Esophagus muscularis mucosa (tissue), 4 donors: ENCODE measurements around the gene PDLIM4. TPM values are rescaled to one million over a fixed set of nuclear protein-coding genes. Genes with fewer than 3 reads are reported as not detected.

ENCODE experiments used
- DNase-seq: peaks from one replicate; pipeline ENCODE4 v3.0.0-alpha.2; 2017; ENCODE audit errors: extremely low spot score
- H3K27ac ChIP-seq, 4 donors: fragments of 200-600 bp; sonication (generic); replicated peaks in 1 of 4; 1 replicate in 3 of 4; 2 replicates in 1 of 4; pipeline ENCODE4 v1.5.1; 2016 to 2019; ENCODE audit warnings: mild to moderate bottlenecking in 1 of 4
- H3K27me3 ChIP-seq, 4 donors: fragments of 200-600 bp; sonication (generic); one replicate each; pipeline versions ENCODE4 v1.5.1 to v1.6.0; 2016 to 2019
- H3K36me3 ChIP-seq, 4 donors: fragments of 200-600 bp; sonication (generic); one replicate each; pipeline ENCODE4 v1.5.1; 2016 to 2019
- H3K4me1 ChIP-seq, 4 donors: fragments of 200-600 bp; sonication (generic); one replicate each; pipeline ENCODE4 v1.5.1; 2016 to 2019
- H3K4me3 ChIP-seq, 4 donors: fragments of 200-600 bp; sonication (generic); 1 replicate in 2 of 4; 2 replicates in 2 of 4; pipeline ENCODE4 v1.5.1; 2016 to 2019; ENCODE audit warnings: mild to moderate bottlenecking in 4 of 4, moderate library complexity in 1 of 4
- H3K9me3 ChIP-seq, 4 donors: fragments of 200-600 bp; sonication (generic); 1 replicate in 3 of 4; 2 replicates in 1 of 4; pipeline ENCODE4 v1.5.1; 2016 to 2019
- EP300 ChIP-seq: sonication (generic); formaldehyde crosslinking; IDR thresholded peaks from one replicate; pipeline ENCODE4 v1.6.1; 2017; ENCODE audit warnings: antibody characterized with exemption
- POLR2A ChIP-seq: fragments of 450-650 bp; IDR thresholded peaks from one replicate; pipeline ENCODE4 v1.6.1; 2017; ENCODE audit warnings: antibody characterized with exemption, moderate library complexity, mild to moderate bottlenecking, low read depth
- POLR2AphosphoS5 ChIP-seq, 2 donors: sonication (generic); formaldehyde crosslinking; IDR thresholded peaks; one replicate each; pipeline ENCODE4 v1.6.1; 2017; ENCODE audit warnings: antibody characterized with exemption in 2 of 2
- WGBS: methylation state at CpG from one replicate; pipeline ENCODE4 v1.1.5; 2018; 5-methylcytosine and 5-hydroxymethylcytosine counted together
- intact Hi-C: fragments of 100-400 bp; cut with DNase I; formaldehyde crosslinking; loops from one replicate; pipeline ENCODE4 v1.15.1; 2023
- total RNA-seq, 4 donors: library from RNA; depleted of rRNA; stranded (reverse); fragments of >200 nt; gene quantifications; one replicate each; pipeline versions ENCODE4 v1.1.0 to v1.2.1, GENCODE V29; 2016
- TF ChIP-seq, protein P1 (sequence below), 3 experiments: fragments of 200-600 bp in 2 of 3; fragments of 450-650 bp in 1 of 3; sonication (generic) in 2 of 3; IDR thresholded peaks; one replicate each; pipeline ENCODE4 v1.5.1; 2017 to 2019; ENCODE audit warnings: antibody characterized with exemption in 3 of 3, mild to moderate bottlenecking in 2 of 3, moderate library complexity in 1 of 3

PDLIM4 gene
- total RNA-seq, 4 donors from 2014 or later: 59.4 to 199 (median 134) TPM

DNA sequence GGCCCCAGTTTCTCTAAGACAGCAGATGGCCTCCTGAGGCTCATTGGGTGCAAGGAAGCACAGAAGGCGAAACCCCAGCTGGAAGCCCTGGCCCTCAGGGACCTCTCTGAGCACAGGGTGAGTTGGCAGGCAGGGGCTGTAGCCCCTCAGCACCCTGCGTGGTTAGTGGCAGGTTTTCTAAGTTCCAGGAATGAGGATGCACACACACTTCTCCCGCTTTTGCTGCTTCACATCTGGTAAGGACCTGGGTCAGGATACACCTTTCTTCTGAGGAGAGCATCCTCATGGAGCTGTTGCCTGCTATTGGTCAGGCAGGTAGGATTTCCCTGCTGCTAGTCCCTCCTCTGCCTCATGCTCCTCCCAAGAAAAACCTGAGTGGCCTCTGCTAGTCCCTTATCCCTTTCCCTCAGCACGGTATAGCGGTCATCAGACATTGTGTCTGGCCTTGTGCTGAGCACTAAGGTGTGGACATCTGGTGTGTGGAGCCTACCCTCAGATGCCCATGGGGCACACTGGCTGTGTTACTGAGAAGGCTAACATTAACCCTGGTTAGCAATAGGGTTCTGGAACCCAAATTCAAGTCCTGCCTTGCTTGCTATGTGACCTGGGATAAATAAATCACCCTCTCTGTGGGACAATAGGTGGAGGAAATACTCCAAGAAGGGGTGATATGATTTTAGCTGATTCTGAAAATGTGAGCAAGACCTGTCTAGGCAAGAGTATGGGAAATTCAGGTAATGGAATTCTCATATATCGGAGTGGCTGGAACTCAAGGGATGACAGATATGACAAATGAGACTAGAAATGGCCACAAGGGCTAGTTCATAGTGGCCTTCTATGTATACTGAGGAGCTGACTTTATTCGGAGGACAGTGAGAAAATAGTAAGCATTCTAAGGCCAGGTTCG, 38.3 kb downstream of the PDLIM4 start:
- intact Hi-C loops: loop anchor here (10.0 kb wide), 1 partner anchor 209 kb away; no protein-coding TSS in a partner anchor
- H3K27me3 ChIP-seq: no peaks in the 10 kb centered on the region
- no peaks in the 10 kb centered on the region for H3K9me3 ChIP-seq
- no peak for DNase-seq
- H3K36me3 ChIP-seq: no peaks in the 10 kb centered on the region
- peak overlapping the region in 3 of 4 donors; percentile 97 to 99 (median 97) for H3K27ac ChIP-seq
- TF ChIP-seq POLR2AphosphoS5 (IDR thresholded peaks at IDR 0.05) (no peak), POLR2A (no peak), EP300 (no peak)
- TF ChIP-seq, protein P1, sequence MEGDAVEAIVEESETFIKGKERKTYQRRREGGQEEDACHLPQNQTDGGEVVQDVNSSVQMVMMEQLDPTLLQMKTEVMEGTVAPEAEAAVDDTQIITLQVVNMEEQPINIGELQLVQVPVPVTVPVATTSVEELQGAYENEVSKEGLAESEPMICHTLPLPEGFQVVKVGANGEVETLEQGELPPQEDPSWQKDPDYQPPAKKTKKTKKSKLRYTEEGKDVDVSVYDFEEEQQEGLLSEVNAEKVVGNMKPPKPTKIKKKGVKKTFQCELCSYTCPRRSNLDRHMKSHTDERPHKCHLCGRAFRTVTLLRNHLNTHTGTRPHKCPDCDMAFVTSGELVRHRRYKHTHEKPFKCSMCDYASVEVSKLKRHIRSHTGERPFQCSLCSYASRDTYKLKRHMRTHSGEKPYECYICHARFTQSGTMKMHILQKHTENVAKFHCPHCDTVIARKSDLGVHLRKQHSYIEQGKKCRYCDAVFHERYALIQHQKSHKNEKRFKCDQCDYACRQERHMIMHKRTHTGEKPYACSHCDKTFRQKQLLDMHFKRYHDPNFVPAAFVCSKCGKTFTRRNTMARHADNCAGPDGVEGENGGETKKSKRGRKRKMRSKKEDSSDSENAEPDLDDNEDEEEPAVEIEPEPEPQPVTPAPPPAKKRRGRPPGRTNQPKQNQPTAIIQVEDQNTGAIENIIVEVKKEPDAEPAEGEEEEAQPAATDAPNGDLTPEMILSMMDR (IDR thresholded peaks at IDR 0.05): no peak
- WGBS: 87% methylated on average over 6 of the region's 8 CpGs
- H3K4me1 ChIP-seq: peaks cover 21 to 29% (median 27%) of the 10 kb centered on the region in 4 donors
- H3K4me3 ChIP-seq: peak overlapping the region in 2 of 4 donors; percentile 69 to 85

DNA sequence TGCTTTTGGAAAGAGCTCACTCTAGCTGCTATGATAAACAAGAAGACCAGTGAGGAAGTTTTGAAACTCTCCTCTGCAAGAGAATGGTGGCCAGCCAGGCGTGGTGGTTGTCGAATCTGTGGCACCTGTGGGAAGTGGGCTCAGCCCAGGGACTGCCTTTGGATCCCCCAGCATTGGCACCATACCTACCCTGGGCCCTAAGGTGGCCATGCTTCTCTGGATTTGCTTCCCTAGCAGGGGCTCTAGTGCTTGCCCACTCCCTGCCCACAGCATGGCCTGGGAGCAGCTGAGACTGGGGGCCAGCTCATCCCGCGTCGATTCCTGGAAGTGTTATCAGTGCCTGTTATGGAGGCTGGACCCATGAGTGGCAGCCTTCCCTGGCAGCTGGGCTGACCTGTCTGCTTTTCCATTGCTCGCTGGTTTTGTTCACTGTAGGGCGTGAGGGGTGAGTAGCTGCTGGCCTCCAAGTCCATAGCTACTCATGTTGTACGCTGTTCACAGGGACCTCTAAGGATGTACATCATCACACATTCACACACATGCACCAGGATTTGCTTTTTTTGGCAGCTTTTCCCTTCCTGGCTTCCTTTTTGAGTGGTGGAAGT, 39.0 kb downstream of the PDLIM4 start:
- H3K27ac ChIP-seq: peak overlapping the region in 1 of 4 donors; percentile 97
- intact Hi-C loops: loop anchor here (10.0 kb wide), 1 partner anchor 208 kb away; no protein-coding TSS in a partner anchor
- 85% methylated on average over 5 of the region's 8 CpGs for WGBS

DNA sequence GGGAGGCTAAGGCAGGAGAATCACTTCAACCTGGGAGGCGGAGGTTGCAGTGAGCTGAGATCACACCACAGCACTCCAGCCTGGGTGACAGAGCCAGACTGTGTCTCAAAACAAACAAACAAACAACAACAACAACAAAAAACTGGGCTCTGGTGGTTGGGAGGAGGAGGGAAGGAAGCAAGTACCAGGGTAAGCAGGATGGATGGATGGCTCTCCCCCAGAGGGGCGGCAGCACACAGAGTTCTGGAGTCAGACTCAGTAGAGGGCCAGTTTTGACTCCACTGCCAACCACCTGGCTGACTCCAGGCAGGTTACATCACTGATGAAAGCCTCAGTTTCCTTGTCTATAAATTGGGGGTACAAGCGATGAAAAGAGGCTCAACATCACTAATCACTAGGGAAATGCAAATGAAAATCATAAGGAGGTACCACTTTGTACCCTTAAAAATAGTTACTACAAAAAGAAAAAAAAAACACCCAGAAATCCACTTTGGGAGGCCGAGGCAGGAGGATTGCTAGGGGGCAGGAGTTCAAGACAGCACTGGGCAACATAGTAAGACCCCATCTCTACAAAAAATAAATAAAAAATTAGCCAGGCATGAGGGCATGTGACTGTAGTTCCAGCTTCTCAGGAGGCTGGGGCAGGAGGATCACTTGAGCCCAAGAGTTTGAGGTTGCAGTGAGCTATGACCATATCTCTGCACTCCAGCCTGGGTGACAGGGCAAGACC, 39.9 kb downstream of the PDLIM4 start:
- H3K27ac ChIP-seq: peak overlapping the region in 1 of 4 donors; percentile 97
- H3K27me3 ChIP-seq: no peaks in the 10 kb centered on the region
- peaks cover 21 to 30% (median 27%) of the 10 kb centered on the region in 4 donors for H3K4me1 ChIP-seq
- H3K4me3 ChIP-seq: no peak overlapping the region
- intact Hi-C loops: loop anchor here (10.0 kb wide), 1 partner anchor 207 kb away; no protein-coding TSS in a partner anchor
- DNase-seq: no peak
- no peaks in the 10 kb centered on the region for H3K36me3 ChIP-seq
- TF ChIP-seq EP300 (no peak), POLR2AphosphoS5 (IDR thresholded peaks at IDR 0.05) (no peak), POLR2A (no peak)
- TF ChIP-seq, protein P1 (IDR thresholded peaks at IDR 0.05): no peak
- H3K9me3 ChIP-seq: no peaks in the 10 kb centered on the region
- 99% methylated on average over 4 of the region's 4 CpGs for WGBS

More for the DNA sequence above, 39.0 kb downstream of the PDLIM4 start:
- H3K9me3 ChIP-seq: no peaks in the 10 kb centered on the region
- H3K36me3 ChIP-seq: no peaks in the 10 kb centered on the region
- DNase-seq: no peak
- peaks cover 21 to 30% (median 28%) of the 10 kb centered on the region in 4 donors for H3K4me1 ChIP-seq
- TF ChIP-seq POLR2AphosphoS5 (IDR thresholded peaks at IDR 0.05) (no peak), POLR2A (no peak), EP300 (no peak)
- TF ChIP-seq, protein P1 (IDR thresholded peaks at IDR 0.05): no peak
- H3K27me3 ChIP-seq: no peaks in the 10 kb centered on the region
- H3K4me3 ChIP-seq: no peak overlapping the region

DNA sequence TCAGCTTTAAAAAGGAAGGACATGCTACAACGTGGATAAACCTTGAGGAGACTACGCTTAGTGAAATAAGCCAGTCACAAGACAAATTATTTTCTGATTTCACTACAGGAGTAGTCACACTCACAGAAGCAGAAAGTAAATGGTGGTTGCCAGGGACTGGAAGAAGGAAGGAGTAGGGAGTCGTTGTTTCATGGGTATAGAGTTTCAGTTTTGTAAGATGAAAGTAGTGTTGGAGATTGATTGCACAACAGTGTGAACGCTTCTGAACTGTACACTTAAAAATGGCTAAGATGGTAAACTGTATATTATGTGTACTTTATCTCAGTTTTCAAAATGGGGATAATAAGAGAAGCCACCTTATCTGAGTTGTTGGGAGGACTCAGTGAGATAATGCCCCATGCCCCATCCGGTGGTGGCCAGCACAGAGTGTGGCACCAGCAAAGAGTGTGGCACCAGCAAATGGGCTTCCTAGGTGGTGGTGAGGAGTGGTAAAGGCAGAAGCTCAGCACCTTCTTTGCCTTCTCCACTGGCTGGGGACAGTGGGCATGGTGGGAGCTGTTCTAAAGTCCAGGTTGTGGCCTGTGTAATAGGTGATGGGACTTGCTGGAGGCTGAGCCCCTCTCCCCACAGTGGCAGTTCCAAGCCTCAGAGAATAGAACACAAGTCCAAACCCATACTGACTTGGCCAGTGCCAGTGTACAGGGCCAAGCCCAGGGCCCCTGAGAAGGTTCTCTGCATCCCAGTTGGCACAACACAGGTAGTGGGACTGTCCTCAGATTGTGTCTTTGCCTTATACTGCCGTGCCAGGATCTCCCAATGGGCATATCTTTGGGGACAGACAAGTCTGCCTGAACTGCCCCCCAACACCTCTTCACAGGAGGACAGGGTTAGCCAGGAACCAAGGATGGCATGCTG, 41.1 kb downstream of the PDLIM4 start:
- no peaks in the 10 kb centered on the region for H3K36me3 ChIP-seq
- no peak overlapping the region for H3K4me3 ChIP-seq
- H3K9me3 ChIP-seq: no peaks in the 10 kb centered on the region
- intact Hi-C loops: loop anchor here (10.0 kb wide), 1 partner anchor 206 kb away; no protein-coding TSS in a partner anchor
- H3K4me1 ChIP-seq: peaks cover 13 to 22% (median 17%) of the 10 kb centered on the region in 4 donors
- 66% methylated on average over 5 of the region's 6 CpGs for WGBS
- DNase-seq: no peak
- TF ChIP-seq POLR2A (no peak), POLR2AphosphoS5 (IDR thresholded peaks at IDR 0.05) (no peak), EP300 (no peak)
- TF ChIP-seq, protein P1 (IDR thresholded peaks at IDR 0.05): no peak
- H3K27me3 ChIP-seq: no peaks in the 10 kb centered on the region
- H3K27ac ChIP-seq: no peak overlapping the region
